HG03342 (cell line): ENCODE measurements around the gene CDC42BPB.

Experiments used
- ATAC-seq: cut with Tn5 transposase; IDR thresholded peaks from one replicate; pipeline ENCODE4 v1.9.1; 2021; ENCODE audit warnings: mild to moderate bottlenecking, moderate library complexity; ENCODE audit not compliant: unreplicated experiment

CDC42BPB gene

GRCh38 chr14:102883089-102883541, 174.2 kb downstream of the CDC42BPB start:
- ATAC-seq: no peak
